ENCODE data around the gene SYT7.

DNA sequence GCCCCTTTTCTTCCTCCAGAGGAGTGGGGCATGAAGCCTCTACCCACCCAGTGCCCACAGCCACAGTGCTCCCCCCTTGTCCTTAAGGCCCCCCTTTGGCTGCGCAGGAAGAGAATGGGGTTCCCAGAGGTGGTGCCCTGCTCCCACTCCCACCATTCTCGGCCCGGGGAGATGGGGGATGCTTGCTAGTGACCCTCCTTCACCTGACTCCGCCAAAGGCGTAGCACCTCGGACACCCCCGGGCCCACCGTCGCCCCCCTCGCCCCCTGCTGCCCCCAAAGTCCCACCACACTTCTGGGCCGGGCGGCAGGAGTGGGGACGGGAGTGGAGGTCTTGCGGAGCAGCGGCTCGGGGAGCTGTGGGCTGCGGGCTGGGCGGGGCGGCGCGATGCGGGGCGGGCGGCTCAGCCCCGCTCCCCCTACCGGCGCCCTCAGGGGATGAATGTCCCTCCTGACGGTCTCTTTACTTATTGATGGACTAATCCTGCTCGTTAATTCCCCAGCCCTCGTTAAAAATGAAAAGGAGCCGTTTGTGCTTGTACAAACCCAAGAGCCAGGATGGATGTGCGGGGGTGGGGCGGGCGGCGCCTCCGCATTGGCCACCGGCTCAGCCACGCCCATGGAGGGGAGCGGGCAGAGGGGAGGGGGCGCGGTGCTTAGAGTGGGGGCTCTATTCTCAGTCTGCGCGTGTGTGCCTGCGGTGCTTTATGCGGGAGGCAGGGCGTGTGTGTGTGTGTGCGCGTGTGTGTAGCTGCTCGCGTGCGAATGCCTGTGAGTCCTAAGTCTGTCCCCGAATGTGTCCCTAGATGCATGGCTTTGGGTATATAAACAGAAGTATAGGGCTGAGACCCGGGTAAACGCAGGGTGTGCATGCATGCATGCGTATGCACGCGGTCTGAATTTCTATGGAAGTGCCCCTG lies 25.6 kb downstream of the SYT7 start:
- TF ChIP-seq, protein P1, sequence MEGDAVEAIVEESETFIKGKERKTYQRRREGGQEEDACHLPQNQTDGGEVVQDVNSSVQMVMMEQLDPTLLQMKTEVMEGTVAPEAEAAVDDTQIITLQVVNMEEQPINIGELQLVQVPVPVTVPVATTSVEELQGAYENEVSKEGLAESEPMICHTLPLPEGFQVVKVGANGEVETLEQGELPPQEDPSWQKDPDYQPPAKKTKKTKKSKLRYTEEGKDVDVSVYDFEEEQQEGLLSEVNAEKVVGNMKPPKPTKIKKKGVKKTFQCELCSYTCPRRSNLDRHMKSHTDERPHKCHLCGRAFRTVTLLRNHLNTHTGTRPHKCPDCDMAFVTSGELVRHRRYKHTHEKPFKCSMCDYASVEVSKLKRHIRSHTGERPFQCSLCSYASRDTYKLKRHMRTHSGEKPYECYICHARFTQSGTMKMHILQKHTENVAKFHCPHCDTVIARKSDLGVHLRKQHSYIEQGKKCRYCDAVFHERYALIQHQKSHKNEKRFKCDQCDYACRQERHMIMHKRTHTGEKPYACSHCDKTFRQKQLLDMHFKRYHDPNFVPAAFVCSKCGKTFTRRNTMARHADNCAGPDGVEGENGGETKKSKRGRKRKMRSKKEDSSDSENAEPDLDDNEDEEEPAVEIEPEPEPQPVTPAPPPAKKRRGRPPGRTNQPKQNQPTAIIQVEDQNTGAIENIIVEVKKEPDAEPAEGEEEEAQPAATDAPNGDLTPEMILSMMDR (IDR thresholded peaks at IDR 0.05) = no peak
- no peak for TF ChIP-seq POLR2A (IDR thresholded peaks at IDR 0.05)
